SU-DHL-6 (cell line): ENCODE data around the gene UPK3A.

Experiments
- H2AFZ ChIP-seq: fragments of 200-600 bp; sonication (generic); 2 replicates; pipeline ENCODE4 v1.6.1; 2014; ENCODE audit warnings: low read depth, mild to moderate bottlenecking, moderate library complexity, mixed read lengths, antibody characterized with exemption, low read length; ENCODE audit not compliant: severe bottlenecking
- H3F3A ChIP-seq: fragments of 200-600 bp; shearing (Covaris generic); 2 replicates; pipeline ENCODE4 v1.6.0; 2016; ENCODE audit warnings: antibody characterized with exemption, mild to moderate bottlenecking; ENCODE audit not compliant: insufficient read depth
- H3K27ac ChIP-seq: fragments of 200-600 bp; sonication (generic); 2 replicates; pipeline ENCODE4 v1.5.1; 2016; ENCODE audit warnings: low read depth, mild to moderate bottlenecking, low read length, moderate library complexity, mixed read lengths
- H3K27me3 ChIP-seq: fragments of 200-600 bp; sonication (generic), shearing (Covaris generic); 2 replicates; pipeline ENCODE4 v1.6.0; 2014; ENCODE audit warnings: mild to moderate bottlenecking, low read length
- H3K36me3 ChIP-seq: fragments of 200-600 bp; sonication (generic); 2 replicates; pipeline ENCODE4 v1.6.1; 2014; ENCODE audit warnings: mild to moderate bottlenecking, low read length, mixed read lengths
- H3K4me2 ChIP-seq: fragments of 300-600, 200-600 bp; shearing (Covaris generic), sonication (generic); 2 replicates; pipeline ENCODE4 v1.6.0; 2014; ENCODE audit warnings: low read length, low read depth, mild to moderate bottlenecking; ENCODE audit not compliant: poor library complexity, severe bottlenecking
- H3K4me3 ChIP-seq: fragments of 200-600 bp; sonication (generic); 2 replicates; pipeline ENCODE4 v1.5.1; 2014; ENCODE audit warnings: antibody characterized with exemption, low read length, mild to moderate bottlenecking, mixed read lengths; ENCODE audit not compliant: insufficient read depth, poor library complexity, severe bottlenecking
- H3K79me2 ChIP-seq: fragments of 200-600 bp; sonication (generic); 2 replicates; pipeline ENCODE4 v1.6.1; 2014; ENCODE audit warnings: mild to moderate bottlenecking, low read length, moderate library complexity; ENCODE audit not compliant: insufficient read depth
- H3K9ac ChIP-seq: fragments of 200-600 bp; sonication (generic); 2 replicates; pipeline ENCODE4 v1.7.0; 2014; ENCODE audit warnings: mild to moderate bottlenecking, low read length
- H3K9me2 ChIP-seq: fragments of 200-600 bp; sonication (generic); replicated peaks from 2 replicates; pipeline ENCODE4 v1.6.1; 2014; ENCODE audit warnings: low read length; ENCODE audit not compliant: insufficient read depth
- H3K9me3 ChIP-seq: fragments of 200-600 bp; sonication (generic); 2 replicates; pipeline ENCODE4 v1.6.1; 2014; ENCODE audit warnings: low read length, mixed read lengths; ENCODE audit not compliant: insufficient read depth
- H4K20me1 ChIP-seq: fragments of 200-600 bp; sonication (generic); 2 replicates; pipeline ENCODE4 v1.6.1; 2014; ENCODE audit warnings: low read depth, mild to moderate bottlenecking, antibody characterized with exemption, low read length, moderate library complexity, mixed read lengths
- CTCF ChIP-seq: fragments of 200-600 bp; sonication (generic); IDR thresholded peaks from one replicate; pipeline ENCODE4 v1.5.1; 2017; ENCODE audit warnings: antibody characterized with exemption, mild to moderate bottlenecking, low read length, moderate library complexity; ENCODE audit not compliant: insufficient read depth, poor library complexity, severe bottlenecking
- EZH2phosphoT487 ChIP-seq: fragments of 200-600 bp; sonication (generic), shearing (Covaris generic); conservative IDR thresholded peaks from 2 replicates; pipeline ENCODE4 v1.6.1; 2018; ENCODE audit warnings: mild to moderate bottlenecking, antibody characterized with exemption, low read length, moderate library complexity, mixed read lengths

UPK3A gene

GRCh38 chr22:45308391-45308956 is 23.7 kb downstream of the UPK3A start:
- H2AFZ ChIP-seq = peak overlapping the region; percentile 88
- H3F3A ChIP-seq = no peaks in the 10 kb centered on the region
- H4K20me1 ChIP-seq = no peaks in the 10 kb centered on the region
- TF ChIP-seq EZH2phosphoT487 = no peak
- TF ChIP-seq CTCF = no peak
- H3K27me3 ChIP-seq = no peaks in the 10 kb centered on the region
- H3K9me2 ChIP-seq = no peaks in the 10 kb centered on the region
- H3K36me3 ChIP-seq = no peaks in the 10 kb centered on the region
- peak overlapping the region; percentile 67 for H3K4me2 ChIP-seq
- H3K4me3 ChIP-seq = no peak overlapping the region
- no peak overlapping the region for H3K9ac ChIP-seq
- H3K79me2 ChIP-seq = peaks cover 6% of the 10 kb centered on the region; the same call in 1 of the 2 replicates
- H3K27ac ChIP-seq = no peak overlapping the region
- H3K9me3 ChIP-seq = no peaks in the 10 kb centered on the region

GRCh38 chr22:45308957-45309421 is 24.2 kb downstream of the UPK3A start:
- Histone ChIP-seq H3K79me2 (peaks cover 6% of the 10 kb centered on the region; the same call in 1 of the 2 replicates), H3K4me3 (peak overlapping the region; percentile 40), H3K9me2 (no peaks in the 10 kb centered on the region), H3K27me3 (no peaks in the 10 kb centered on the region), H3K9me3 (no peaks in the 10 kb centered on the region), H3K27ac (no peak overlapping the region), H3F3A (no peaks in the 10 kb centered on the region), H3K4me2 (peak overlapping the region; percentile 67), H3K36me3 (no peaks in the 10 kb centered on the region), H3K9ac (peak overlapping the region; percentile 76), H2AFZ (peak overlapping the region; percentile 88), H4K20me1 (no peaks in the 10 kb centered on the region)
- TF ChIP-seq CTCF (no peak), EZH2phosphoT487 (no peak)

GRCh38 chr22:45309422-45310227 is 24.9 kb downstream of the UPK3A start, which contains the start of gene FAM118A:
Gene FAM118A (plus strand): TSS chr22:45309934. CDS start chr22:45322380, 12,446 bp downstream.
- Histone ChIP-seq H2AFZ (peak within 1 kb of the TSS; percentile 88), H3K4me2 (peak within 1 kb of the TSS; percentile 85), H3K9ac (peak within 1 kb of the TSS; percentile 76), H3K9me2 (no peaks in the 10 kb centered on the region), H3K4me3 (peak within 1 kb of the TSS; percentile 80), H3F3A (no peaks in the 10 kb centered on the region), H3K9me3 (no peaks in the 10 kb centered on the region), H3K36me3 (no peaks in the 10 kb centered on the region), H3K27ac (peak within 1 kb of the TSS; percentile 42), H4K20me1 (no peaks in the 10 kb centered on the region), H3K27me3 (no peaks in the 10 kb centered on the region), H3K79me2 (peaks cover 6% of the 10 kb centered on the region; the same call in 1 of the 2 replicates)
- TF ChIP-seq EZH2phosphoT487 (no peak), CTCF (no peak)
